CD14-positive monocyte (primary cell): Measurements from ENCODE around the gene SEZ6L2. TPM values are rescaled to one million over a fixed set of nuclear protein-coding genes. Genes with fewer than 3 reads are reported as not detected.

Experiments used
- DNase-seq, 3 donors: peaks; one replicate each; pipeline ENCODE4 v3.0.0-alpha.2; 2011 to 2022
- H2AFZ ChIP-seq: 2 replicates; pipeline ENCODE4 v1.6.0; 2012; ENCODE audit warnings: mild to moderate bottlenecking, low read depth, low read length, inconsistent platforms; ENCODE audit not compliant: insufficient read depth, poor library complexity, severe bottlenecking
- H3K27ac ChIP-seq, 2 donors: 1 replicate in 1 of 2; 2 replicates in 1 of 2; pipeline ENCODE4 v1.5.1; 2012 to 2013; ENCODE audit warnings: low read length in 2 of 2, control low read depth in 1 of 2, inconsistent platforms in 1 of 2, low read depth in 1 of 2, mild to moderate bottlenecking in 1 of 2
- H3K27me3 ChIP-seq, 2 donors: one replicate each; pipeline versions ENCODE4 v1.6.0 to v1.6.1; 2011 to 2013; ENCODE audit warnings: low read length in 2 of 2; ENCODE audit not compliant: control insufficient read depth in 2 of 2, insufficient read depth in 2 of 2
- H3K36me3 ChIP-seq, 2 donors: replicated peaks in 1 of 2; 1 replicate in 1 of 2; 2 replicates in 1 of 2; pipeline versions ENCODE4 v1.5.1 to v1.6.1; 2012 to 2013; ENCODE audit warnings: low read length in 2 of 2, control low read depth in 1 of 2, inconsistent platforms in 1 of 2, mild to moderate bottlenecking in 1 of 2; ENCODE audit not compliant: insufficient read depth in 2 of 2, control insufficient read depth in 1 of 2
- H3K4me1 ChIP-seq, 2 donors: 1 replicate in 1 of 2; 2 replicates in 1 of 2; pipeline versions ENCODE4 v1.5.1 to v1.6.1; 2012 to 2013; ENCODE audit warnings: low read length in 2 of 2, control low read depth in 1 of 2, inconsistent platforms in 1 of 2, mild to moderate bottlenecking in 1 of 2, moderate library complexity in 1 of 2; ENCODE audit not compliant: insufficient read depth in 2 of 2, control insufficient read depth in 1 of 2
- H3K4me2 ChIP-seq: replicated peaks from 2 replicates; pipeline ENCODE3; 2012; ENCODE audit warnings: low read length, moderate library complexity, mild to moderate bottlenecking; ENCODE audit not compliant: poor library complexity, severe bottlenecking; ENCODE audit errors: extremely low read depth
- H3K4me3 ChIP-seq, 3 experiments: fragments of 200-600 bp in 1 of 3; sonication (generic) in 1 of 3; replicated peaks in 1 of 3; 1 replicate in 2 of 3; 2 replicates in 1 of 3; pipeline ENCODE4 v1.5.1; 2011 to 2013; ENCODE audit warnings: low read length in 3 of 3, mild to moderate bottlenecking in 3 of 3, control low read depth in 2 of 3, low read depth in 2 of 3, inconsistent platforms in 1 of 3, moderate library complexity in 1 of 3
- H3K79me2 ChIP-seq: 2 replicates; pipeline ENCODE4 v1.6.0; 2012; ENCODE audit warnings: mild to moderate bottlenecking, control low read depth, inconsistent platforms, low read length, moderate library complexity; ENCODE audit not compliant: insufficient read depth
- H3K9ac ChIP-seq: 2 replicates; pipeline ENCODE4 v1.6.0; 2017; ENCODE audit warnings: low read length, mild to moderate bottlenecking; ENCODE audit not compliant: insufficient read depth, poor library complexity, severe bottlenecking
- H3K9me3 ChIP-seq, 2 donors: replicated peaks in 1 of 2; 1 replicate in 1 of 2; 2 replicates in 1 of 2; pipeline versions ENCODE4 v1.5.1 to v1.6.1; 2012 to 2013; ENCODE audit warnings: low read length in 2 of 2, control low read depth in 1 of 2; ENCODE audit not compliant: control insufficient read depth in 1 of 2, insufficient read depth in 1 of 2
- H4K20me1 ChIP-seq: 2 replicates; pipeline ENCODE4 v1.6.0; 2012; ENCODE audit warnings: mild to moderate bottlenecking, low read length, control low read depth, moderate library complexity; ENCODE audit not compliant: insufficient read depth
- H3K27ac Mint-ChIP-seq, 7 donors: one replicate each; pipeline ENCODE4 v1.8.0; 2020; ENCODE audit warnings: mild to moderate bottlenecking in 7 of 7, mixed read lengths in 7 of 7, moderate library complexity in 6 of 7, inconsistent platforms in 2 of 7
- H3K27me3 Mint-ChIP-seq, 3 donors: one replicate each; pipeline ENCODE4 v1.8.0; 2021 to 2022; ENCODE audit warnings: low read depth in 3 of 3, mild to moderate bottlenecking in 3 of 3, mixed read lengths in 3 of 3, moderate library complexity in 3 of 3, inconsistent platforms in 1 of 3
- H3K36me3 Mint-ChIP-seq, 2 donors: one replicate each; pipeline ENCODE4 v1.8.0; 2020; ENCODE audit warnings: mixed read lengths in 2 of 2, inconsistent platforms in 1 of 2, mild to moderate bottlenecking in 1 of 2
- H3K4me1 Mint-ChIP-seq: one replicate; pipeline ENCODE4 v1.8.0; 2020; ENCODE audit warnings: mild to moderate bottlenecking, mixed read lengths
- H3K4me3 Mint-ChIP-seq, 2 donors: one replicate each; pipeline ENCODE4 v1.8.0; 2020; ENCODE audit warnings: mild to moderate bottlenecking in 2 of 2, mixed read lengths in 2 of 2, moderate library complexity in 1 of 2
- H3K9me3 Mint-ChIP-seq, 7 donors: one replicate each; pipeline ENCODE4 v1.8.0; 2020 to 2022; ENCODE audit warnings: mixed read lengths in 7 of 7, mild to moderate bottlenecking in 6 of 7, moderate library complexity in 6 of 7, inconsistent platforms in 2 of 7
- WGBS: methylation state at CpG from one replicate; pipeline ENCODE4 v1.1.5; 2013; ENCODE audit warnings: missing lambda C conversion rate; ENCODE audit not compliant: insufficient coverage; 5-methylcytosine and 5-hydroxymethylcytosine counted together
- intact Hi-C, 2 donors: fragments of 100-400 bp; cut with micrococcal nuclease; formaldehyde crosslinking; loops; one replicate each; pipeline versions ENCODE4 v1.15.0 to v1.15.1; 2023
- polyA plus RNA-seq, 3 donors: library from polyadenylated mRNA; depleted of rRNA in 1 of 3; unstranded in 2 of 3; stranded (reverse) in 1 of 3; fragments of 300-500 nt in 2 of 3; fragments of >200 nt in 1 of 3; fragmentation: Illumina TruSeq in 2 of 3; gene quantifications; 1 replicate in 2 of 3; 2 replicates in 1 of 3; pipeline ENCODE4 v1.2.3, GENCODE V29; 2012 to 2021
- TF ChIP-seq, protein P1 (sequence below): fragments of 200-600 bp; IDR thresholded peaks from one replicate; pipeline ENCODE4 v1.8.0; 2022; ENCODE audit warnings: antibody characterized with exemption, mild to moderate bottlenecking

SEZ6L2 gene
- polyA plus RNA-seq, 3 donors: not detected

DNA sequence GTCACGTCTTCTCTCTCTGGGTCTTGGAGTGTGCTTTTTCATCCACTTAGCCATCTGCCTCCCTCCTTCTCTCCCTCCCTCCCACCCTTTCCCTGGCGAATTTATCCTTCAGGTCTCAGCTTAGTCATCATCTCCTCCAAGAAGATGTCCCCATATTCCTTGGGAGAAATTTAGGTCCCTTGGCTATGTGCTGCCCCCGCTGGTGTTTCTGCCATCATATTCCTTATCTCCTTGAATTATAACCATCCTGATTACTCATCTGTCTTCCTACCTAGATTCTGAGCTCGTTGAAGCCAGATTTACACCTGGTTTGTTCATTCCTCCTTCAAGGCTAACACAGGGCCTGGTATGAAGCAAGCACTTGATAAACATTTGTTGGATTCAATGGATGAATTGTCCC is 5.0 kb downstream of the SEZ6L2 start:
- no peak overlapping the region for H3K4me3 Mint-ChIP-seq
- peaks cover 10 to 22% of the 10 kb centered on the region in 2 donors for H3K27me3 ChIP-seq
- no peak overlapping the region for H3K4me3 ChIP-seq
- no peaks in the 10 kb centered on the region for H3K36me3 ChIP-seq
- H3K9me3 ChIP-seq: peaks cover 0 to 4% of the 10 kb centered on the region in 2 donors
- H3K79me2 ChIP-seq: no peaks in the 10 kb centered on the region
- DNase-seq: no peak
- H3K4me1 Mint-ChIP-seq: peaks cover 12% of the 10 kb centered on the region
- intact Hi-C loops: no loop called here
- 95% methylated on average over 3 of the region's 4 CpGs for WGBS
- peaks cover 12 to 20% of the 10 kb centered on the region in 2 donors for H3K4me1 ChIP-seq
- peaks cover 0 to 5% (median 2%) of the 10 kb centered on the region in 7 donors for H3K9me3 Mint-ChIP-seq
- H4K20me1 ChIP-seq: no peaks in the 10 kb centered on the region
- no peak overlapping the region for H3K27ac ChIP-seq
- TF ChIP-seq, protein P1, sequence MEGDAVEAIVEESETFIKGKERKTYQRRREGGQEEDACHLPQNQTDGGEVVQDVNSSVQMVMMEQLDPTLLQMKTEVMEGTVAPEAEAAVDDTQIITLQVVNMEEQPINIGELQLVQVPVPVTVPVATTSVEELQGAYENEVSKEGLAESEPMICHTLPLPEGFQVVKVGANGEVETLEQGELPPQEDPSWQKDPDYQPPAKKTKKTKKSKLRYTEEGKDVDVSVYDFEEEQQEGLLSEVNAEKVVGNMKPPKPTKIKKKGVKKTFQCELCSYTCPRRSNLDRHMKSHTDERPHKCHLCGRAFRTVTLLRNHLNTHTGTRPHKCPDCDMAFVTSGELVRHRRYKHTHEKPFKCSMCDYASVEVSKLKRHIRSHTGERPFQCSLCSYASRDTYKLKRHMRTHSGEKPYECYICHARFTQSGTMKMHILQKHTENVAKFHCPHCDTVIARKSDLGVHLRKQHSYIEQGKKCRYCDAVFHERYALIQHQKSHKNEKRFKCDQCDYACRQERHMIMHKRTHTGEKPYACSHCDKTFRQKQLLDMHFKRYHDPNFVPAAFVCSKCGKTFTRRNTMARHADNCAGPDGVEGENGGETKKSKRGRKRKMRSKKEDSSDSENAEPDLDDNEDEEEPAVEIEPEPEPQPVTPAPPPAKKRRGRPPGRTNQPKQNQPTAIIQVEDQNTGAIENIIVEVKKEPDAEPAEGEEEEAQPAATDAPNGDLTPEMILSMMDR: no peak
- H3K27ac Mint-ChIP-seq: no peak overlapping the region
- H2AFZ ChIP-seq: no peak overlapping the region
- H3K4me2 ChIP-seq: no peak overlapping the region
- H3K36me3 Mint-ChIP-seq: no peaks in the 10 kb centered on the region
- peaks cover 23 to 29% (median 26%) of the 10 kb centered on the region in 3 donors for H3K27me3 Mint-ChIP-seq
- no peak overlapping the region for H3K9ac ChIP-seq

DNA sequence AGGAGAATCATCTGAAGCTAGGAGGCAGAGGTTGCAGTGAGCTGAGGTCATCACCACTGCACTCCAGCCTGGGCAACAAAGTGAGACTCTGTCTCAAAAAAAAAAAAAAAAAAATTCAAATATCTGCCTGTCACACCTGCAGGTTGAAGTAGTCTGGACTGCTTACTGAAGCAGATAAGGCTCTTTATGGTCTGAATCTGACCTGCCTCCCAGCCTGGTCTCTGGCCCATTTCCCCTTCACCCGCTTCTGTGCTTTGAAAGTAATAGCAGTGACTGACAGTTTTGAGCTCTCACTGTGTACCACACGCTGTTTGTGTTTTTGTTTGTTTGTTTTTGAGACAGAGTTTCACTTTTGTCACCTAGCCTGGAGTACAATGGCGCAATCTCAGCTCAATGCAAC is 5.8 kb downstream of the SEZ6L2 start:
- Histone ChIP-seq H3K27me3 (peaks cover 2 to 14% of the 10 kb centered on the region in 2 donors), H3K27ac (no peak overlapping the region), H3K9me3 (peaks cover 0 to 4% of the 10 kb centered on the region in 2 donors), H3K79me2 (no peaks in the 10 kb centered on the region), H3K4me3 (no peak overlapping the region), H3K9ac (no peak overlapping the region), H3K4me2 (no peak overlapping the region), H4K20me1 (no peaks in the 10 kb centered on the region), H2AFZ (no peak overlapping the region), H3K36me3 (no peaks in the 10 kb centered on the region), H3K4me1 (peaks cover 12 to 16% of the 10 kb centered on the region in 2 donors)
- no peak for DNase-seq
- H3K4me3 Mint-ChIP-seq: no peak overlapping the region
- no peak overlapping the region for H3K27ac Mint-ChIP-seq
- peaks cover 0 to 4% (median 0%) of the 10 kb centered on the region in 7 donors for H3K9me3 Mint-ChIP-seq
- no peaks in the 10 kb centered on the region for H3K36me3 Mint-ChIP-seq
- peaks cover 15 to 21% (median 18%) of the 10 kb centered on the region in 3 donors for H3K27me3 Mint-ChIP-seq
- H3K4me1 Mint-ChIP-seq: peaks cover 12% of the 10 kb centered on the region
- WGBS: 92% methylated on average over 2 of the region's 3 CpGs
- TF ChIP-seq, protein P1: no peak
- intact Hi-C loops: no loop called here
